OCI-LY1 (cell line): ENCODE measurements around the gene SUPT3H.

Experiments used
- H2AFZ ChIP-seq: fragments of 200-600 bp; sonication (generic), shearing (Covaris generic); 2 replicates; pipeline ENCODE4 v1.6.0; 2014; ENCODE audit warnings: antibody characterized with exemption, mild to moderate bottlenecking, low read length
- H3F3A ChIP-seq: fragments of 200-600 bp; sonication (generic), shearing (Covaris generic); 2 replicates; pipeline ENCODE4 v1.6.0; 2014; ENCODE audit warnings: mild to moderate bottlenecking, antibody characterized with exemption, low read length, moderate library complexity; ENCODE audit not compliant: insufficient read depth
- H3K27ac ChIP-seq: fragments of 200-600 bp; sonication (generic); 2 replicates; pipeline ENCODE4 v1.5.1; 2014; ENCODE audit warnings: low read length, mixed run types, mild to moderate bottlenecking, low read depth; ENCODE audit not compliant: poor library complexity, severe bottlenecking
- H3K27me3 ChIP-seq: fragments of 200-600 bp; sonication (generic); 2 replicates; pipeline ENCODE4 v1.6.0; 2014; ENCODE audit warnings: antibody characterized with exemption, mild to moderate bottlenecking, low read length, moderate library complexity; ENCODE audit not compliant: insufficient read depth
- H3K36me3 ChIP-seq: fragments of 200-600 bp; sonication (generic); 2 replicates; pipeline ENCODE4 v1.6.1; 2014; ENCODE audit warnings: mild to moderate bottlenecking, antibody characterized with exemption, low read length, moderate library complexity, mixed read lengths; ENCODE audit not compliant: insufficient read depth
- H3K4me1 ChIP-seq: fragments of 200-600 bp; sonication (generic); 2 replicates; pipeline ENCODE4 v1.5.1; 2014; ENCODE audit warnings: mild to moderate bottlenecking, low read length, moderate library complexity; ENCODE audit not compliant: insufficient read depth, severe bottlenecking
- H3K4me2 ChIP-seq: fragments of 200-600 bp; sonication (generic), shearing (Covaris generic); 2 replicates; pipeline ENCODE4 v1.6.1; 2014; ENCODE audit warnings: low read length
- H3K4me3 ChIP-seq: fragments of 200-600 bp; sonication (generic); 2 replicates; pipeline ENCODE4 v1.5.1; 2014; ENCODE audit warnings: low read length, low read depth, mild to moderate bottlenecking, mixed read lengths; ENCODE audit not compliant: poor library complexity, severe bottlenecking
- H3K79me2 ChIP-seq: fragments of 200-600 bp; shearing (Covaris generic); 2 replicates; pipeline ENCODE4 v1.6.1; 2016; ENCODE audit warnings: mixed run types, low read length, mixed read lengths; ENCODE audit not compliant: insufficient read depth
- H3K9ac ChIP-seq: fragments of 200-600 bp; sonication (generic), shearing (Covaris generic); 2 replicates; pipeline ENCODE4 v1.6.1; 2014; ENCODE audit warnings: mild to moderate bottlenecking, low read length, mixed read lengths
- H3K9me2 ChIP-seq: fragments of 200-600 bp; sonication (generic), shearing (Covaris generic); 2 replicates; pipeline ENCODE4 v1.6.1; 2014; ENCODE audit warnings: low read depth, mild to moderate bottlenecking, low read length, mixed read lengths
- H3K9me3 ChIP-seq: fragments of 200-600 bp; shearing (Covaris generic); 2 replicates; pipeline ENCODE4 v1.6.1; 2014; ENCODE audit warnings: low read length, mixed read lengths
- H4K20me1 ChIP-seq: fragments of 200-600 bp; sonication (generic), shearing (Covaris generic); 2 replicates; pipeline ENCODE4 v1.6.0; 2016; ENCODE audit warnings: mild to moderate bottlenecking, low read length; ENCODE audit not compliant: insufficient read depth
- EZH2 ChIP-seq: fragments of 200-600 bp; sonication (generic), shearing (Covaris generic); IDR thresholded peaks from 2 replicates; pipeline ENCODE4 v1.8.0; 2017; ENCODE audit warnings: borderline replicate concordance, mixed run types, mild to moderate bottlenecking, antibody characterized with exemption, low read length, moderate library complexity, mixed read lengths
- TF ChIP-seq, protein P1 (sequence below): fragments of 200-600 bp; sonication (generic), shearing (Covaris generic); IDR thresholded peaks from 2 replicates; pipeline ENCODE4 v1.5.1; 2017; ENCODE audit warnings: mild to moderate bottlenecking, antibody characterized with exemption, low read length, moderate library complexity, mixed read lengths

The SUPT3H gene

DNA sequence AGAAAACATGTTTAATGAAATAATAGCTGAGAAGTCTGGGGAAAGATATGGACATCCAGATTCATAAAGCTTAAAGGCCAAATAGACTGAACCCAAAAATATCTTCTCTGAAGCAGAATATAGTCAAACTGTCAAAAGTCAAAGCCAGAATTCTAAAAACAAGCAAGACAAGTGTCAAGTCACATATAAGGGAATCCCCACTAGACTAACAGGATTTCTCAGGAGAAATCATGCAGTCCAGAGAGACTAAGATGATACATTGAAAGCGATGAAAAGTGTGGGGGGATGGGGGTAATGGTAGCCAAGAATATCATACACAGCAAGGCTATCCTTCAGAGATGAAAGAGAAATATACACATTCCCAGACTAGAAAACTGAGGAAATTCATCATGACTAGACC, 162.0 kb downstream of the SUPT3H start:
- Histone ChIP-seq H3K9me3 (no peaks in the 10 kb centered on the region), H3K4me2 (no peak overlapping the region), H3K27ac (no peak overlapping the region), H3F3A (no peaks in the 10 kb centered on the region), H4K20me1 (no peaks in the 10 kb centered on the region), H3K36me3 (no peaks in the 10 kb centered on the region), H3K79me2 (no peaks in the 10 kb centered on the region), H3K27me3 (no peaks in the 10 kb centered on the region), H3K9me2 (no peaks in the 10 kb centered on the region), H3K4me1 (no peaks in the 10 kb centered on the region), H2AFZ (no peak overlapping the region), H3K4me3 (no peak overlapping the region), H3K9ac (no peak overlapping the region)
- TF ChIP-seq, protein P1, sequence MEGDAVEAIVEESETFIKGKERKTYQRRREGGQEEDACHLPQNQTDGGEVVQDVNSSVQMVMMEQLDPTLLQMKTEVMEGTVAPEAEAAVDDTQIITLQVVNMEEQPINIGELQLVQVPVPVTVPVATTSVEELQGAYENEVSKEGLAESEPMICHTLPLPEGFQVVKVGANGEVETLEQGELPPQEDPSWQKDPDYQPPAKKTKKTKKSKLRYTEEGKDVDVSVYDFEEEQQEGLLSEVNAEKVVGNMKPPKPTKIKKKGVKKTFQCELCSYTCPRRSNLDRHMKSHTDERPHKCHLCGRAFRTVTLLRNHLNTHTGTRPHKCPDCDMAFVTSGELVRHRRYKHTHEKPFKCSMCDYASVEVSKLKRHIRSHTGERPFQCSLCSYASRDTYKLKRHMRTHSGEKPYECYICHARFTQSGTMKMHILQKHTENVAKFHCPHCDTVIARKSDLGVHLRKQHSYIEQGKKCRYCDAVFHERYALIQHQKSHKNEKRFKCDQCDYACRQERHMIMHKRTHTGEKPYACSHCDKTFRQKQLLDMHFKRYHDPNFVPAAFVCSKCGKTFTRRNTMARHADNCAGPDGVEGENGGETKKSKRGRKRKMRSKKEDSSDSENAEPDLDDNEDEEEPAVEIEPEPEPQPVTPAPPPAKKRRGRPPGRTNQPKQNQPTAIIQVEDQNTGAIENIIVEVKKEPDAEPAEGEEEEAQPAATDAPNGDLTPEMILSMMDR, result no peak
- no peak for TF ChIP-seq EZH2

DNA sequence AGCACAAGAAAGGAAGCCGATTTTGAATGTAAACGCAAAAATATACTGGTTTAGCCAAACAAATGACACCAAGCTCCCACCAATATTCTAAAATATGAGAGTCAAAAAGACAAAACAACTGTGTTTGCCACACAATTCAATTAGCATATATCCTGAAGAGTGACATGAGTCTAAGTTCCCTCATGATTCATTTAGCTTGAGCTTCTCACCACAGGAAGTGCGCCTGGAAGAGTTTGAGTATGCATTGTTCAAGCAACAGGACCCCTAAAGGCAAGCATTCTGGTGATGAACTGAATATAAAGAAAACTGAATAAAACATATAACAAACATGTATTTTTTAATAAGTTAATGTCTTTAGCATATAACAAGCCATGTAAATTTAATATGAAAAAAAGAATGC, 164.8 kb downstream of the SUPT3H start:
- Histone ChIP-seq H3K4me2 (no peak overlapping the region), H3K4me3 (no peak overlapping the region), H4K20me1 (no peaks in the 10 kb centered on the region), H3K27ac (no peak overlapping the region), H3K9me2 (no peaks in the 10 kb centered on the region), H3K79me2 (no peaks in the 10 kb centered on the region), H3K9ac (no peak overlapping the region), H3K27me3 (no peaks in the 10 kb centered on the region), H2AFZ (no peak overlapping the region), H3K9me3 (no peaks in the 10 kb centered on the region), H3K4me1 (no peaks in the 10 kb centered on the region), H3F3A (no peaks in the 10 kb centered on the region), H3K36me3 (no peaks in the 10 kb centered on the region)
- TF ChIP-seq EZH2, result no peak
- TF ChIP-seq, protein P1, result no peak

DNA sequence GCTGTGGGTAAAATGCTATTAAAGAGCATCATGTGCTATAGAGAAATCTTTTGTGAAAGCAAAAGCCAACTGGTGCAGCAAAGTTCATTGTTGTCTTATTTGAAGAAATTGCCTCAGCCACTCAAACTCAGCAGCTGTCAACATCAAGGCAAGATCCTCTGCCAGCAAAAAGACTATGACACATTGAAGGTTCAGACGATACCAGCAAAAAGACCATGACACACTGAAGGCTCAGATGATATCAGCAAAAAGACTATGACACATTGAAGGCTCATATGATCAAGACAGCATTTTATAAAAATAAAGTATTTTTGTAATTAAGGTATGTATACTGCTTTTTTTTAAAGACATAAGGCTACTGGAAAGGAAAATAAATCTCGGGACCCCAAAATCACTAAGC, 168.0 kb downstream of the SUPT3H start:
- no peak overlapping the region for H3K9ac ChIP-seq
- H3K4me3 ChIP-seq, result no peak overlapping the region
- no peaks in the 10 kb centered on the region for H4K20me1 ChIP-seq
- no peaks in the 10 kb centered on the region for H3K9me2 ChIP-seq
- H3K27ac ChIP-seq, result no peak overlapping the region
- no peaks in the 10 kb centered on the region for H3K9me3 ChIP-seq
- no peaks in the 10 kb centered on the region for H3K79me2 ChIP-seq
- H3K36me3 ChIP-seq, result no peaks in the 10 kb centered on the region
- no peak overlapping the region for H3K4me2 ChIP-seq
- TF ChIP-seq, protein P1, result no peak
- TF ChIP-seq EZH2, result no peak
- no peak overlapping the region for H2AFZ ChIP-seq
- H3K27me3 ChIP-seq, result no peaks in the 10 kb centered on the region
- H3F3A ChIP-seq, result no peaks in the 10 kb centered on the region
- H3K4me1 ChIP-seq, result no peaks in the 10 kb centered on the region
